Liver (tissue), 3 donors: ENCODE measurements around the gene IL1RAPL2.

Experiments used
- ATF3 ChIP-seq: IDR thresholded peaks from 2 replicates; pipeline ENCODE4 v1.6.1; 2016; ENCODE audit warnings: antibody characterized with exemption
- CTCF ChIP-seq: fragments of 150-350 bp; IDR thresholded peaks from 2 replicates; pipeline ENCODE4 v1.5.1; 2017; ENCODE audit warnings: improper control_type of control experiment, low read depth, low read length; ENCODE audit not compliant: missing input control
- EGR1 ChIP-seq, 2 donors: IDR thresholded peaks; 2 replicates each; pipeline ENCODE4 v1.6.1; 2016 to 2018; ENCODE audit warnings: antibody characterized with exemption in 2 of 2, low read depth in 2 of 2
- FOXA1 ChIP-seq: IDR thresholded peaks from 2 replicates; pipeline ENCODE4 v1.6.1; 2016; ENCODE audit warnings: antibody characterized with exemption
- GABPA ChIP-seq, 2 donors: IDR thresholded peaks in 1 of 2; conservative IDR thresholded peaks in 1 of 2; 2 replicates each; pipeline ENCODE4 v1.6.1; 2016; ENCODE audit warnings: antibody characterized with exemption in 2 of 2, mild to moderate bottlenecking in 1 of 2, moderate library complexity in 1 of 2
- HNF4G ChIP-seq: IDR thresholded peaks from 2 replicates; pipeline ENCODE4 v1.6.1; 2016; ENCODE audit warnings: antibody characterized with exemption
- JUND ChIP-seq, 2 donors: IDR thresholded peaks; 2 replicates each; pipeline ENCODE4 v1.6.1; 2016; ENCODE audit warnings: antibody characterized with exemption in 2 of 2
- MAX ChIP-seq: IDR thresholded peaks from 2 replicates; pipeline ENCODE4 v1.6.1; 2016; ENCODE audit warnings: antibody characterized with exemption
- RAD21 ChIP-seq, 2 donors: IDR thresholded peaks; 2 replicates each; pipeline ENCODE4 v1.6.1; 2016; ENCODE audit warnings: antibody characterized with exemption in 2 of 2, mild to moderate bottlenecking in 2 of 2
- RXRA ChIP-seq, 2 donors: IDR thresholded peaks; 2 replicates each; pipeline ENCODE4 v1.6.1; 2017 to 2018; ENCODE audit warnings: antibody characterized with exemption in 2 of 2, mild to moderate bottlenecking in 1 of 2
- TAF1 ChIP-seq: conservative IDR thresholded peaks from 2 replicates; pipeline ENCODE4 v1.6.1; 2016; ENCODE audit warnings: antibody characterized with exemption, mild to moderate bottlenecking
- YY1 ChIP-seq: IDR thresholded peaks from 2 replicates; pipeline ENCODE4 v1.6.1; 2016; ENCODE audit warnings: antibody characterized with exemption, mild to moderate bottlenecking
- ZBTB33 ChIP-seq: IDR thresholded peaks from 2 replicates; pipeline ENCODE4 v1.6.1; 2016; ENCODE audit warnings: antibody characterized with exemption
- TF ChIP-seq, protein P1 (sequence below): IDR thresholded peaks from 2 replicates; pipeline ENCODE4 v1.6.1; 2016; ENCODE audit warnings: antibody characterized with exemption, mild to moderate bottlenecking
- donor health status: healthy.
- donor health status: healthy.

- TF ChIP-seq RAD21 (IDR thresholded peaks at IDR 0.05) (no peak), CTCF (no peak), EGR1 (IDR thresholded peaks at IDR 0.05; ENCODE audit: low read depth in 2 of 2) (no peak), MAX (no peak), JUND (IDR thresholded peaks at IDR 0.05) (no peak), ZBTB33 (no peak), GABPA (IDR thresholded peaks at IDR 0.05 in 1 of 2, conservative IDR thresholded peaks at IDR 0.05 in 1 of 2) (no peak), RXRA (IDR thresholded peaks at IDR 0.05) (no peak), HNF4G (no peak), YY1 (no peak), ATF3 (no peak), FOXA1 (no peak), TAF1 (no peak)
- TF ChIP-seq, protein P1, sequence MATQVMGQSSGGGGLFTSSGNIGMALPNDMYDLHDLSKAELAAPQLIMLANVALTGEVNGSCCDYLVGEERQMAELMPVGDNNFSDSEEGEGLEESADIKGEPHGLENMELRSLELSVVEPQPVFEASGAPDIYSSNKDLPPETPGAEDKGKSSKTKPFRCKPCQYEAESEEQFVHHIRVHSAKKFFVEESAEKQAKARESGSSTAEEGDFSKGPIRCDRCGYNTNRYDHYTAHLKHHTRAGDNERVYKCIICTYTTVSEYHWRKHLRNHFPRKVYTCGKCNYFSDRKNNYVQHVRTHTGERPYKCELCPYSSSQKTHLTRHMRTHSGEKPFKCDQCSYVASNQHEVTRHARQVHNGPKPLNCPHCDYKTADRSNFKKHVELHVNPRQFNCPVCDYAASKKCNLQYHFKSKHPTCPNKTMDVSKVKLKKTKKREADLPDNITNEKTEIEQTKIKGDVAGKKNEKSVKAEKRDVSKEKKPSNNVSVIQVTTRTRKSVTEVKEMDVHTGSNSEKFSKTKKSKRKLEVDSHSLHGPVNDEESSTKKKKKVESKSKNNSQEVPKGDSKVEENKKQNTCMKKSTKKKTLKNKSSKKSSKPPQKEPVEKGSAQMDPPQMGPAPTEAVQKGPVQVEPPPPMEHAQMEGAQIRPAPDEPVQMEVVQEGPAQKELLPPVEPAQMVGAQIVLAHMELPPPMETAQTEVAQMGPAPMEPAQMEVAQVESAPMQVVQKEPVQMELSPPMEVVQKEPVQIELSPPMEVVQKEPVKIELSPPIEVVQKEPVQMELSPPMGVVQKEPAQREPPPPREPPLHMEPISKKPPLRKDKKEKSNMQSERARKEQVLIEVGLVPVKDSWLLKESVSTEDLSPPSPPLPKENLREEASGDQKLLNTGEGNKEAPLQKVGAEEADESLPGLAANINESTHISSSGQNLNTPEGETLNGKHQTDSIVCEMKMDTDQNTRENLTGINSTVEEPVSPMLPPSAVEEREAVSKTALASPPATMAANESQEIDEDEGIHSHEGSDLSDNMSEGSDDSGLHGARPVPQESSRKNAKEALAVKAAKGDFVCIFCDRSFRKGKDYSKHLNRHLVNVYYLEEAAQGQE = no peak
Observed at GRCh38 chrX:105610411-105610810, 1044.4 kb downstream of the IL1RAPL2 start.
